ENCODE measurements around the gene IRX4.

DNA sequence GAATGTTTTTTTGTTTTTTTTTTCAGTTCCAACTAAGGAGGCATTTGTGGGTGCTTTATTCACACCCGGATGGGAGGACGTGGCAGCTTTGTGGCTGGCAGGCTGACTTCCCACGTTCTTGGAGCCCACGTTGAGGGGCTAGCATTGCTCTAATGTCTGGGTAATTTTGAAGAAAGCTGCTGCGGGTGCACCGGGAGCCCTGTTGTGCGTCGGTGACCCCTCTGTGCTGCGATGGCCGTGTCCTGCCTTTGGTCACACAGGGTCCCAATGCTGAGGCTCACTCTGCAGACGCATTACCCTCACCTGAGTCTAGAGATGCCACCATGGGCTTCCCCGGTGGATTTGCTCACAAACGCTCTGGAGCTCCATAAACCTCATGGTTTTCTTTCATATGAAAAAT is 47.3 kb downstream of the IRX4 start:
- TF ChIP-seq, protein P1, sequence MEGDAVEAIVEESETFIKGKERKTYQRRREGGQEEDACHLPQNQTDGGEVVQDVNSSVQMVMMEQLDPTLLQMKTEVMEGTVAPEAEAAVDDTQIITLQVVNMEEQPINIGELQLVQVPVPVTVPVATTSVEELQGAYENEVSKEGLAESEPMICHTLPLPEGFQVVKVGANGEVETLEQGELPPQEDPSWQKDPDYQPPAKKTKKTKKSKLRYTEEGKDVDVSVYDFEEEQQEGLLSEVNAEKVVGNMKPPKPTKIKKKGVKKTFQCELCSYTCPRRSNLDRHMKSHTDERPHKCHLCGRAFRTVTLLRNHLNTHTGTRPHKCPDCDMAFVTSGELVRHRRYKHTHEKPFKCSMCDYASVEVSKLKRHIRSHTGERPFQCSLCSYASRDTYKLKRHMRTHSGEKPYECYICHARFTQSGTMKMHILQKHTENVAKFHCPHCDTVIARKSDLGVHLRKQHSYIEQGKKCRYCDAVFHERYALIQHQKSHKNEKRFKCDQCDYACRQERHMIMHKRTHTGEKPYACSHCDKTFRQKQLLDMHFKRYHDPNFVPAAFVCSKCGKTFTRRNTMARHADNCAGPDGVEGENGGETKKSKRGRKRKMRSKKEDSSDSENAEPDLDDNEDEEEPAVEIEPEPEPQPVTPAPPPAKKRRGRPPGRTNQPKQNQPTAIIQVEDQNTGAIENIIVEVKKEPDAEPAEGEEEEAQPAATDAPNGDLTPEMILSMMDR (conservative IDR thresholded peaks at IDR 0.05; ENCODE audit: low read length), result no peak
- no peak for TF ChIP-seq EZH2phosphoT487 (IDR thresholded peaks at IDR 0.05; ENCODE audit: borderline replicate concordance)

Data from Loucy (cell line).